ENCODE results near the gene PRXL2B. TPM values are rescaled to one million over a fixed set of nuclear protein-coding genes. Genes with fewer than 3 reads are reported as not detected.

Gene PRXL2B
- total RNA-seq, 4 donors from 2014 or later = 33.7 to 101 (median 50.1) TPM

GRCh38 chr1:2603521-2604155 lies 17.1 kb downstream of the PRXL2B start:
- H3K9me3 ChIP-seq = no peaks in the 10 kb centered on the region
- peaks cover 8% of the 10 kb centered on the region for H3K27me3 ChIP-seq
- in situ Hi-C loops (cut with MboI; ENCODE audit: low pct_ligation_motif_present in 1 of 4, low pct_unique_long_range_greater_than_20kb in 1 of 4, low sequenced_read_pairs in 3 of 4) = no loop called here
- no peak for TF ChIP-seq EP300 (IDR thresholded peaks at IDR 0.05; ENCODE audit: low read depth)
- TF ChIP-seq POLR2A (IDR thresholded peaks at IDR 0.05) = no peak
- no peak for TF ChIP-seq CTCF (IDR thresholded peaks at IDR 0.05)
- TF ChIP-seq POLR2AphosphoS5 (IDR thresholded peaks at IDR 0.05) = no peak
- H3K36me3 ChIP-seq = no peaks in the 10 kb centered on the region
- H3K4me3 ChIP-seq = no peak overlapping the region
- no peak for DNase-seq
- H3K4me1 ChIP-seq = no peaks in the 10 kb centered on the region
- no peak overlapping the region for H3K27ac ChIP-seq
- 72% methylated on average over 18 of the region's 25 CpGs; no CpG with 5 or more reads in 1 of the 2 donors for WGBS, 2 donors (ENCODE audit: low coverage in 1 of 2)
- intact Hi-C loops (cut with DNase I; ENCODE audit: low total_unique reads) = no loop called here

DNA sequence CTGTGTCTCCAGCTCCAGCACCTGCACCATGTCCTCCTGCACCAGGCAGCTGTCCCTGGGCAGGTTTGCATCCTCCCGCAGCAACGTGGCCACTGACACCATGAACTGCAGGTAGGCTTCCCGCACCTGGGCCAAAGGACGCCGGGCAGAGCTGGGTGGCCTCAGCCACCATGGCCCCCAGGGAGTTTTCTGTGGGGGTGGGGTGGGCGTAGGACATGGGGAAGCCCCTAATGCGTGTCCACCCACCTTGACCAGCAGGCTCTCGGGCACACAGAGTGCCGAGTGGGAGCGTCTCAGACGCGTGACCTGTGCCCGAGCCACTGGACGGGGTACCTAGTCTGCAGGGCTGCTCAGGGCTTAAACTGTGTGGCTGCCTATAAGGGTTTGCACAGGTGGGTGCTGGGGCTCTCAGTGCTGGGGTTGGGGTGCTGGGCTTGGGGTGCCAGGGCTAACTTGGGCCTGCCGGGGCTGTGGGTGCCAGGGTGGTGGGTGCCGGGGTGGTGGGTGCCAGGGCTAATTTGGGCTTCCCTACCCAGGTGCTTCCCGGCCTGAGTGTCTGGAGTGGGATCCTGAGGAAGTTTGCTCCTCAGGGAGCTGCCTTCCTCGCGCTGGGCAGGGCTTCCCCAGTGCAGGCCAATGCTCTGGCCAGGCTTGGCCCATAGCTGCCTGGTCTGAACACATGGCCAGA lies 17.7 kb downstream of the PRXL2B start:
- Histone ChIP-seq H3K4me1 (no peaks in the 10 kb centered on the region), H3K27me3 (peaks cover 8% of the 10 kb centered on the region), H3K9me3 (no peaks in the 10 kb centered on the region), H3K27ac (no peak overlapping the region), H3K36me3 (no peaks in the 10 kb centered on the region), H3K4me3 (no peak overlapping the region)
- DNase-seq = no peak
- TF ChIP-seq POLR2A (IDR thresholded peaks at IDR 0.05) = no peak
- no peak for TF ChIP-seq POLR2AphosphoS5 (IDR thresholded peaks at IDR 0.05)
- TF ChIP-seq CTCF (IDR thresholded peaks at IDR 0.05) = no peak
- TF ChIP-seq EP300 (IDR thresholded peaks at IDR 0.05; ENCODE audit: low read depth) = no peak
- WGBS, 2 donors (ENCODE audit: low coverage in 1 of 2) = 85% methylated on average over 17 of the region's 19 CpGs; no CpG with 5 or more reads in 1 of the 2 donors
- in situ Hi-C loops (cut with MboI; ENCODE audit: low pct_ligation_motif_present in 1 of 4, low pct_unique_long_range_greater_than_20kb in 1 of 4, low sequenced_read_pairs in 3 of 4) (no loop called here), intact Hi-C loops (cut with DNase I; ENCODE audit: low total_unique reads) (no loop called here)

DNA sequence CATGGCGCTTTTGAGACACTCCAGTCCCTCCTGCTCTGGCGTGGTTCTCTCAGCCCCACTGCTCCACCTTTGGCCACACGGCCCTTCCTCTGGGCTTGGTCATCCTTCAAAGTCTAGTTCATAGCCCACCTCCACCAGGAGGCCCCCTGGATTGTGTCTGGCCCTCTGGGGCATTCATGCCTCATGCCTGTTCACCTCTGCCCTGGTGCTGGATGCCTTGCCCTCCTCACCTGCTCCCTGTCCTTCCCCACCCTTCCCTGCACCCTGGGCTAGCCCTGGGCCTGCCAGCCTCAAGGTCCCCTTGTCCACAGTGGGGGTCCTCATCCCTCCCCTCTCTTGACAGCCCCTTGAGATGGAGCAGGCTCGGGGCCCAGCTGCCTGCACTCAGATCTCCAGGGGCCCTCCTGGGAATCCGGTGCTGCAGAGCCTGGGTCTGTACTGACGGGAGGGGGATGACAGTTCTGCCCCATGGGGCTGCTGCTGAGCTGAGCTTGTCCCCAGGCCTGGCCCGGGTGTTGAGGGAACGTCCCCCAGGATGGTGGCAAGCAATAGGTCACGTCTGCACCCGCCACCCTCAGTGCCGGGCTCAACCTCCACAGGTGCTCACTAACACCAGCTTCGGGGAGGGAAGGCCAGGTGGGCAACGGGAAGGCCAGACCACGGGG lies 18.4 kb downstream of the PRXL2B start:
- TF ChIP-seq POLR2AphosphoS5 (IDR thresholded peaks at IDR 0.05) (no peak), CTCF (IDR thresholded peaks at IDR 0.05) (no peak), EP300 (IDR thresholded peaks at IDR 0.05; ENCODE audit: low read depth) (no peak), POLR2A (IDR thresholded peaks at IDR 0.05) (no peak)
- intact Hi-C loops (cut with DNase I; ENCODE audit: low total_unique reads) = no loop called here
- H3K36me3 ChIP-seq = no peaks in the 10 kb centered on the region
- WGBS, 2 donors (ENCODE audit: low coverage in 1 of 2) = 86% methylated on average over 12 of the region's 14 CpGs; no CpG with 5 or more reads in 1 of the 2 donors
- DNase-seq = no peak
- peaks cover 8% of the 10 kb centered on the region for H3K27me3 ChIP-seq
- H3K4me1 ChIP-seq = no peaks in the 10 kb centered on the region
- in situ Hi-C loops (cut with MboI; ENCODE audit: low pct_ligation_motif_present in 1 of 4, low pct_unique_long_range_greater_than_20kb in 1 of 4, low sequenced_read_pairs in 3 of 4) = no loop called here
- H3K27ac ChIP-seq = no peak overlapping the region
- no peaks in the 10 kb centered on the region for H3K9me3 ChIP-seq
- H3K4me3 ChIP-seq = no peak overlapping the region

All from transverse colon (tissue), 4 donors.